RKO (cell line): ENCODE data around the gene RUFY3.
"Not testable (repeated sequence)": the region's sequence is repeated elsewhere in the genome, so short reads cannot be mapped to it uniquely, and the experiment has no call there.

Source experiments
- DNase-seq: peaks from one replicate; pipeline ENCODE4 v3.0.0-alpha.2; 2016; ENCODE audit warnings: low spot score

RUFY3 gene, protein sequence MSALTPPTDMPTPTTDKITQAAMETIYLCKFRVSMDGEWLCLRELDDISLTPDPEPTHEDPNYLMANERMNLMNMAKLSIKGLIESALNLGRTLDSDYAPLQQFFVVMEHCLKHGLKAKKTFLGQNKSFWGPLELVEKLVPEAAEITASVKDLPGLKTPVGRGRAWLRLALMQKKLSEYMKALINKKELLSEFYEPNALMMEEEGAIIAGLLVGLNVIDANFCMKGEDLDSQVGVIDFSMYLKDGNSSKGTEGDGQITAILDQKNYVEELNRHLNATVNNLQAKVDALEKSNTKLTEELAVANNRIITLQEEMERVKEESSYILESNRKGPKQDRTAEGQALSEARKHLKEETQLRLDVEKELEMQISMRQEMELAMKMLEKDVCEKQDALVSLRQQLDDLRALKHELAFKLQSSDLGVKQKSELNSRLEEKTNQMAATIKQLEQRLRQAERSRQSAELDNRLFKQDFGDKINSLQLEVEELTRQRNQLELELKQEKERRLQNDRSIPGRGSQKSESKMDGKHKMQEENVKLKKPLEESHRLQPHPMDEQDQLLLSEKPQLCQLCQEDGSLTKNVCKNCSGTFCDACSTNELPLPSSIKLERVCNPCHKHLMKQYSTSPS

DNA sequence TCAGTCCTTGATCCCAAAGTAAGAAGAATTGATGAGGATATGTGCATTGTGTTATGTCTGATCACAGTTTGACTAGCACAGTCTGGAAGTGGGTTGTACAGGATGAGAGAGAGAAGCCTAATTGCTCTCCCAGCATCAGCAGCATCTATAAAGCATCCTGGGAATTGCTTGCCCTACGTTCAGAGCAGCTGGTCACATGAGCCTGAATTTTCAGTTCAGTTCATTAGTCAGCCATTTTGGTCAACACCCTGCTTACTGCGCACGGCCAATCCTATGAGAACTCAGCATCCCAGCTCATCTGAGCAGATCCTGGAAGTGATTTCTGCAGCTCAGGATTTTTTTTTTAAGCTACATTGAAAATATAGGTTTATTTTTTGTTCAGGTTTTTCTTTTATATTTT lies at the start of gene RUFY3:
TSS of gene RUFY3 (plus strand) at position 218 of the 400 bp plus-strand sequence. CDS start 610 bp downstream, outside the sequence.
- DNase-seq, result peak; percentile 20

- DNase-seq, result no peak
These were observed 47.6 kb upstream of the RUFY3 start for GRCh38 chr4:70674191-70674590.

DNA sequence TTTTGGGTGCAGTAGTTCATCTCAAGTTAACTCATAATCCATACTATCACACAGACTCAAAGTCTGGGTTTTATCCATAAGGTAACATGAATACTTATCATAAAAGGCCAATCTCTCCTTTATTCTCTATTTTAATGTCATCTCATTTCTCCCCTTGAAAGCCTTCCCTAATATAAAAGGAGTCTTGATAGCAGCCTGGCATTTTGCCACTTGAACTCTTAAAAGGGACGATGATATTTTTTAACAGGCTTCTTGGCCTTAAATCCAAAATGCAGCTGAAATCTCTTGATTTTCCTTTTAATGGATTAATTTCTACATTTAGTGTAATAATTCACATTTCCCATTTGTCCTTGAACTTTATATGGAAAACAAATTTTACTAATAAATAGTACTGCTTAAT lies 47.0 kb upstream of the RUFY3 start:
- no peak for DNase-seq

DNA sequence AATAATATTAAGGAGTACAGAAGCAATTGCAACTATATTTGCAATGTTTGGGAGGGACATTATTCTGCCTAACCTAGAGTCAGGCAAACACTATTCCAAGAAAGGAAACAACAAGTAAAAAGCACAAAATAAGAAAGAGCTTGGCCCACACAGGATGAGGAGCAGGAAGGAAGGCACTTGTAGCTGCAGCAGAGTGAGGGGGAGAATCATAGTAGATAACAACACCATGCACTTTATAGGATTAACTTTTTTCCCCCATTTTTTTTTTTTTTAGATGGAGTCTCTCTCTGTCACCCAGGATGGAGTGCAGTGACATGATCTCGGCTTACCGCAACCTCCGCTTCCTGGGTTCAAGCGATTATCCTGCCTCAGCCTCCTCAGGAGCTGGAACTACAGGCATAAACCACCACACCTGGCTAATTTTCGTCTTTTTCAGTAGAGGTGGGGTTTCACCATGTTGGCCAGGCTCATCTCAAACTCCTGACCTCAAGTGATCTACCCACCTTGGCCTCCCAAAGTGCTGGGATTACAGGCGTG lies 45.1 kb upstream of the RUFY3 start:
- DNase-seq, result no peak

DNA sequence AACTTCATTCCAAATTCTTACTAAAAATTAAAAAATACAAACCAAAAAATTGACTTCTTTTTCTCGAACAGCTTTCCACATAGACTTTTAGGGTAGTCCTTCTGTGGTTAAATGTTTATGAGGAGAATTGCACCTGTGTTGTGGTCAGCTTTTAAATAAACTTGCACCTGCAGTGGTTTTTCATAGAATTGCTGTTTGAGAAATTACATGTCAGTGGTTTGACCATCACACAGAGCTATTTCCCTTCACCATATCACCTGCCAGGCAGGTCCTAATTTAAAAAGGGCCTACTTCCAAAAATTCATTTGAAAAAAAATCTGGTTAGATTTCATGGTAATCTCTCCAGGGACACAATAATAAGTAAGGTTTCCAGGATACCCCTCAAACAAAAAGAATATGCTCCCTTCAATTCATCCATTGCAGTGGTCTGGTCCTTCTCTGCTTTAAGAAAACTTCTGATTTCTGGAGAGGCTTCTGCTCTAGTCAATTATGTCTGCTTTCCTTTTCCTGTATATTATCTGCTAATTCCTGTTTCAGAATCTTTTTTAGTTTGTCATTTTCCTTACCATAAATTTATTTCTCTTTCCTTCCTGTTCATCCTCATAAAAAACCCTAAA lies 43.3 kb upstream of the RUFY3 start:
- DNase-seq, result no peak

GRCh38 chr4:70680934-70681333 lies 40.8 kb upstream of the RUFY3 start:
- no peak for DNase-seq

GRCh38 chr4:70681704-70682103 lies 40.1 kb upstream of the RUFY3 start:
- DNase-seq, result no peak

DNA sequence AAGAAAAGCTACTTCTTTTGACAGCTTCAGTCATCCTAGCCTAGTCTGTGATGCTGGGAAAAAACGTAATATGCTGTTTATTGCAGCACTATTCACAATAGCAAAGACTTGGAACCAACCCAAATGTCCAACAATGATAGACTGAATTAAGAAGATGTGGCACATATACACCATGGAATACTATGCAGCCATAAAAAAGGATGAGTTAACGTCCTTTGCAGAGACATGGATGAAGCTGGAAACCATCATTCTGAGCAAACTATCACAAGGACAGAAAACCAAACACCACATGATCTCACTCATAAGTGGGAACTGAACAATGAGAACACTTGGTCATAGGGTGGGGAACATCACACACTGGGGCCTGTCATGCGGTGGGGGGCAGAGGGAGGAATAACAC lies 39.6 kb upstream of the RUFY3 start:
- DNase-seq, result not testable (repeated sequence)

GRCh38 chr4:70687392-70687791 lies 34.4 kb upstream of the RUFY3 start:
- no peak for DNase-seq

GRCh38 chr4:70687821-70688794 lies 33.7 kb upstream of the RUFY3 start, which contains the start of gene UTP3:
UTP3 (plus strand) TSS chr4:70688532; CDS start chr4:70688678, 146 bp downstream.
- DNase-seq, result peak; percentile 98

DNA sequence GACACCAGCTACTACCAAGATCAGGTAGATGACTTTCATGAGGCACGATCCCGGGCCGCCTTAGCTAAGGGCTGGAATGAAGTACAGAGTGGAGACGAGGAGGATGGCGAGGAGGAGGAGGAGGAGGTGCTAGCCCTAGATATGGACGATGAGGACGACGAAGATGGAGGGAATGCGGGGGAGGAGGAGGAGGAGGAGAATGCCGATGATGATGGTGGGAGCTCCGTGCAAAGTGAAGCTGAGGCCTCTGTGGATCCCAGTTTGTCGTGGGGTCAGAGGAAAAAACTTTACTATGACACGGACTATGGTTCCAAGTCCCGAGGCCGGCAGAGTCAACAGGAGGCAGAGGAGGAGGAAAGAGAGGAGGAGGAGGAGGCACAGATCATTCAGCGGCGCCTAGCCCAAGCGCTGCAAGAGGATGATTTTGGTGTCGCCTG lies 33.0 kb upstream of the RUFY3 start:
- DNase-seq, result peak; percentile 15

GRCh38 chr4:70691661-70692060 lies 30.1 kb upstream of the RUFY3 start:
- DNase-seq, result no peak

- DNase-seq, result not testable (repeated sequence)
These were observed 27.1 kb upstream of the RUFY3 start for GRCh38 chr4:70694633-70695032.

GRCh38 chr4:70698435-70698834 lies 23.3 kb upstream of the RUFY3 start:
- DNase-seq, result not testable (repeated sequence)

DNA sequence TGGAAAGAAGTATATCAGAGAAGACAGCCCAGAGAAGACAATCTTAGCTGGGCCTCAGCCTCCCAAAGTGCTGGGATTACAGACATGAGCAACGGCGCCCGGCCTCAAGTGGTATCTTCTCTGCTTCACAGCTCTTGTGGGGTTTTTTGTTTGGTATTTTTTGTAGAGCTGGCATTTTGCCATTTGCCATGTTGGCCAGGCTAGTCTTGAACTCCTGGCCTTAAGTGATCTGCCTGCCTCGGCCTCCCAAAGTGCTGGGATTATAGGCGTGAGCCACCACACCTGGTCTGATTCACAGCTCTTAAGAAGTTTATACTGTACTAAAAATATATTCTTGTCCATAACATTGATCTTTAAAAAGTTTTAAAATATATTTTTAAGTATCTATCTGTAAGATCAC lies 21.1 kb upstream of the RUFY3 start:
- no peak for DNase-seq

DNA sequence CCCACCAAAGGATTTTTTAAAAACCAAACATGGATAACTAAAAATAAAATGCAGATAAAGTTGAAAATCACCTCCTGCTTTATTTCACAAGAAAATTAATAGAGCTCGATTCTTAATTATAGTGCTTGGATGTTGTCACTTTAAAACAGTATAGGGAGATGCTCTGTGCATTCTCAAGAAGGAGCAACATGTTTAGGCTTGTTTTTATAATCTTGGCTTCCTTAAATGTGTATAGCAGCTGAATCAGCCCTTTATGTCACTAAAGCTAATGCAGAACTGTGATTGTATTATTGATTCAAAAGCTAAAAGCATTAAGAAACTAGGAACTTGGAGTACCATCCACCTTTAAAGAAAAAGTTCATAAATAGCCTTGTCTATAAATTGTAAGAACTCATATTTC lies 20.5 kb upstream of the RUFY3 start:
- no peak for DNase-seq

- DNase-seq, result not testable (repeated sequence)
These were observed 19.2 kb upstream of the RUFY3 start for GRCh38 chr4:70702592-70702991.

GRCh38 chr4:70703619-70704214 lies 18.0 kb upstream of the RUFY3 start:
- peak; percentile 55 for DNase-seq

- peak; percentile 61 for DNase-seq
These were observed 17.4 kb upstream of the RUFY3 start for GRCh38 chr4:70704215-70704930.

DNA sequence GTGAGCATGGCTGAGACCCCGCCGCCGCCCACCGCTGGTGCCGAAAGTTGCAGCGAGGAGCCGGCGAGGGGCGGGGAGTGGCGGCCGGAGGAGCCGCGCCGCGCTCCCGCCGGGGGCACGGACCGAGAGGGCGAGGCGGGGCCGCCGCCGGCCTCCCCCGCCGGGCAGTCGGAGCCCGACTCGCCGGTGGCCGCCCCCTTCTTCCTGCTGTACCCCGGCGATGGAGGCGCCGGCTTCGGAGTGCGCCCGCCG lies 16.9 kb upstream of the RUFY3 start:
- DNase-seq, result peak; percentile 20
